BJ (cell line): ENCODE measurements around the gene ZNF738. TPM values are rescaled to one million over a fixed set of nuclear protein-coding genes. Genes with fewer than 3 reads are reported as not detected.

Source experiments
- CTCF ChIA-PET: fragments of 350-600 bp; formaldehyde crosslinking; extraction: SDS; loops from one replicate; lab custom pipeline; 2021; ENCODE audit warnings: antibody characterized with exemption, inconsistent platforms; lab: Yijun Ruan, JAX
- POLR2A ChIA-PET: fragments of 300-600 bp; sonication (Branson Sonifier 250); formaldehyde crosslinking; extraction: SDS; loops from one replicate; lab custom pipeline; 2021; ENCODE audit warnings: antibody characterized with exemption; lab: Charles Lee
- DNase-seq: peaks from one replicate; pipeline ENCODE4 v3.0.0-alpha.2; 2011; ENCODE audit warnings: low read depth
- H3K27me3 ChIP-seq: 2 replicates; pipeline ENCODE4 v1.6.0; 2011; ENCODE audit warnings: low read length; ENCODE audit not compliant: control insufficient read depth, insufficient read depth
- H3K36me3 ChIP-seq: 2 replicates; pipeline ENCODE4 v1.5.1; 2011; ENCODE audit warnings: low read length; ENCODE audit not compliant: control insufficient read depth, insufficient read depth
- H3K4me3 ChIP-seq: 2 replicates; pipeline ENCODE4 v1.5.1; 2011; ENCODE audit warnings: low read depth, mild to moderate bottlenecking, control low read depth, low read length
- polyA plus RNA-seq: library from polyadenylated mRNA; depleted of rRNA; stranded (reverse); fragments of >200 nt; gene quantifications from 2 replicates; pipeline ENCODE4 v1.2.3, GENCODE V29; 2011; rRNA removed
- TF ChIP-seq, protein P1 (sequence below): IDR thresholded peaks from 2 replicates; pipeline ENCODE4 v1.5.1; 2011; ENCODE audit warnings: low read depth, mild to moderate bottlenecking, control low read depth, inconsistent platforms, low read length, moderate library complexity; ENCODE audit not compliant: insufficient read depth

The ZNF738 gene
- polyA plus RNA-seq, 1 experiment: 4.2 TPM

DNA sequence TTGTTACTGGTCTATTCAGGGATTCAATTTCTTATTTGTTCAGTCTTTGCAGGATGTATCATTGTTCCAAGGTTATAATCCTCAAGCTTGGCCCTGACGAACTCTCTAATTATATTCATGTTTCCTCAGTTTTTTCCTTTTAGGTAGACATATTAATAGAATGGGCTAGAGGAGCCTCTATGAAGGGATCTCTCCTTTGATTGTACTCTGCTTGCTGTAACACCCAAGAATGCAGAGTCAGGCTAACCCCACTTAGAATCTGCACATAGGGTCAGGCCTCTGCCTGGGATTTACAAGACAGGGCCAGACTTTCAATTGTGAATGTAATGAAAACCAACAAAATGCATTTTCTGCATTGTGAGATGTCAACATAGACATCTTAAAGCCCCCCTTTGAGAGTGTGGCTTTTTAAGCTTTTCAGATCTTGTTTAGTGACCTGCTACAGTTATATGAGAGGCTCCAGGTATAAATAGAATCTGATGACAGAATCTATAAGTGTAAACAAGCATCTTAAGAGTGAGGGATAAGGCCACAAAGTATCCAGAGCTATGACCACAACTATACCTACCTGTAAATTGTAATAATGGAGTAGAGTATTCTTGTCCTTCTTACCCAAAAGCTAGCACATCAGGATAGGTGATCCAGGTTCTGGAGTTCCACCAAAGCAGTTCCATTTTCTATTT is 43.6 kb downstream of the ZNF738 start:
- no peak overlapping the region for H3K4me3 ChIP-seq
- CTCF ChIA-PET: interaction anchor here (1.3 kb wide), 1 partner anchor 11 kb away, joined by 3 read pairs; no protein-coding TSS in a partner anchor
- H3K36me3 ChIP-seq: peaks cover 1% of the 10 kb centered on the region
- TF ChIP-seq, protein P1, sequence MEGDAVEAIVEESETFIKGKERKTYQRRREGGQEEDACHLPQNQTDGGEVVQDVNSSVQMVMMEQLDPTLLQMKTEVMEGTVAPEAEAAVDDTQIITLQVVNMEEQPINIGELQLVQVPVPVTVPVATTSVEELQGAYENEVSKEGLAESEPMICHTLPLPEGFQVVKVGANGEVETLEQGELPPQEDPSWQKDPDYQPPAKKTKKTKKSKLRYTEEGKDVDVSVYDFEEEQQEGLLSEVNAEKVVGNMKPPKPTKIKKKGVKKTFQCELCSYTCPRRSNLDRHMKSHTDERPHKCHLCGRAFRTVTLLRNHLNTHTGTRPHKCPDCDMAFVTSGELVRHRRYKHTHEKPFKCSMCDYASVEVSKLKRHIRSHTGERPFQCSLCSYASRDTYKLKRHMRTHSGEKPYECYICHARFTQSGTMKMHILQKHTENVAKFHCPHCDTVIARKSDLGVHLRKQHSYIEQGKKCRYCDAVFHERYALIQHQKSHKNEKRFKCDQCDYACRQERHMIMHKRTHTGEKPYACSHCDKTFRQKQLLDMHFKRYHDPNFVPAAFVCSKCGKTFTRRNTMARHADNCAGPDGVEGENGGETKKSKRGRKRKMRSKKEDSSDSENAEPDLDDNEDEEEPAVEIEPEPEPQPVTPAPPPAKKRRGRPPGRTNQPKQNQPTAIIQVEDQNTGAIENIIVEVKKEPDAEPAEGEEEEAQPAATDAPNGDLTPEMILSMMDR: no peak
- no peaks in the 10 kb centered on the region for H3K27me3 ChIP-seq
- POLR2A ChIA-PET: no interaction called here
- DNase-seq: no peak

DNA sequence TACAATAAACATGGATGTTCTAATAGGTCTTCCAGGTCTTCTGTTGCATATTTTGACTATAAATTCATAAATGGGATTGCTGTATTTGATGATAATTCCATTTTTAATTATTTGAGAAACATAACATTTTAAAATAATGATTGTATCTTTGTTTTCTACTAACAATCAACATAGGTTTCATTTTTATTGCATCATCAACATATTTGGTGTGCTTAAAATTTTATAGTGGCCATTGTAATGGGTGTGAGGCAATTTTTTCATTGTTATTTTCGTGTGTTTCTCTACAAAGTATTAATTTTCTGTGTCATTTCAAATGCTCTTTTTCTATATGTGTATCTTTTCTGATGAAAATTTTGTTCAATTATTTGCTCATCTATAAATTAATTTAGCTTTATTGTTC is 51.4 kb downstream of the ZNF738 start:
- no peak for DNase-seq
- CTCF ChIA-PET: no interaction called here
- Histone ChIP-seq H3K27me3 (no peaks in the 10 kb centered on the region), H3K4me3 (no peak overlapping the region), H3K36me3 (peaks cover 2% of the 10 kb centered on the region)
- TF ChIP-seq, protein P1: no peak
- POLR2A ChIA-PET: no interaction called here

DNA sequence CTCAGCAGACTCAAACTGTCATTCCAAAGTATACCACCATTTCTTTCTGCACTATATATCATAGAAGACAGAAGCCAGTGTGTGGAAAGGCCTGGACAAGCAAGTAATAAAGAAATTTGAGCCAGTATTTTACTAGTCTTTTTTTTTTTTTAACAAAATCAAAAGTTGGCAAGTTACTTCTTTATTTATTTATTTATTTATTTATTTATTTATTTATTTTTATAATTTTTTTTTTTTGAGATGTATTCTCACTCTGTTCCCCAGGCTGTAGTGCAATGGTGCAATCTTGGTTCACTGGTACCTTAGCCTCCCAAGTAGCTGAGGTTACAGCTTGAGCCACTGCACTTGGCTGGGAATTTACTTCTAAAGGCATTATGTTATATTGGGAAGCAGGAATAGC is 63.4 kb downstream of the ZNF738 start:
- H3K4me3 ChIP-seq: no peak overlapping the region
- no peaks in the 10 kb centered on the region for H3K27me3 ChIP-seq
- POLR2A ChIA-PET: no interaction called here
- CTCF ChIA-PET: no interaction called here
- TF ChIP-seq, protein P1: no peak
- DNase-seq: no peak
- H3K36me3 ChIP-seq: no peaks in the 10 kb centered on the region

DNA sequence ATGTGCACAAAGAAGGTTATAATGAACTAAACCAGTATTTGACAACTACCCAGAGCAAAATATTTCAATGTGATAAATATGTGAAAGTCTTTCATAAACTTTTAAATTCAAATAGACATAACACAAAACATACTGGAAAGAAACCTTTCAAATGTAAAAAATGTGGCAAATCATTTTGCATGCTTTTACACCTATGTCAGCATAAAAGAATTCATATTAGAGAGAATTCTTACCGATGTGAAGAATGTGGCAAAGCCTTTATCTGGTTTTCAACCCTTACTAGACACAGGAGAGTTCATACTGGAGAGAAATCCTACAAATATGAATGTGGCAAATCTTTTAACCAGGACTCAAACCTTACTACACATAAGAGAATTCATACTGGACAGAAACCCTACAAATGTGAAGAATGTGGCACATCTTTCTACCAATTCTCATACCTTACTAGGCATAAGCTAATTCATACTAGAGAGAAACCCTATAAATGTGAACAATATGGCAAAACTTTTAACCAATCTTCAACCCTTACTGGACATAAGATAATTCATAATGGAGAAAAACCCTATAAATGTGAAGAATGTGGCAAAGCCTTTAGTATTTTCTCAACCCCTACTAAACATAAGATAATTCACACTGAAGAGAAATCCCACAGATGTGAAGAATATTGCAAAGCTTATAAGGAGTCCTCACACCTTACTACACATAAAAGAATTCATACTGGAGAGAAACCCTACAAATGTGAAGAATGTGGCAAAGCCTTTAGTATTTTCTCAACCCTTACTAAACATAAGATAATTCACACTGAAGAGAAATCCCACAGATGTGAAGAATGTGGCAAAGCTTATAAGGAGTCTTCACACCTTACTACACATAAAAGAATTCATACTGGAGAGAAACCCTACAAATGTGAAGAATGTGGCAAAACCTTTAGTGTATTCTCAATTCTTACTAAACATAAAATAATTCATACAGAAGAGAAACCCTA is 64.5 kb downstream of the ZNF738 start:
- CTCF ChIA-PET: interaction anchor here (0.5 kb wide), 1 partner anchor 1610 kb away, joined by 5 read pairs; no protein-coding TSS in a partner anchor
- Histone ChIP-seq H3K4me3 (no peak overlapping the region), H3K36me3 (no peaks in the 10 kb centered on the region), H3K27me3 (no peaks in the 10 kb centered on the region)
- POLR2A ChIA-PET: no interaction called here
- TF ChIP-seq, protein P1: no peak
- no peak for DNase-seq

Other genes with a start within 250 kb of the ZNF738 start
- 4.0 and 4.8 TPM in 2 replicates for gene ZNF431, start 217.0 kb upstream of the ZNF738 start, polyA plus RNA-seq
- 1.8 and 2.1 TPM in 2 replicates for gene ZNF708, start 29.6 kb upstream of the ZNF738 start, polyA plus RNA-seq
- gene ZNF493, start 38.1 kb downstream of the ZNF738 start, polyA plus RNA-seq: 3.9 and 5.0 TPM in 2 replicates
- 3.3 and 4.1 TPM in 2 replicates for gene ZNF429, start 146.6 kb downstream of the ZNF738 start, polyA plus RNA-seq